Activated naive CD8-positive, alpha-beta T cell (primary cell): ENCODE data around the gene S100A9.
A peak's percentile ranks its signal among the peaks of the same experiment; 100 is the strongest.
"Not testable (repeated sequence)": the region's sequence is repeated elsewhere in the genome, so short reads cannot be mapped to it uniquely, and the experiment has no call there.

Experiments
- H3K27ac Mint-ChIP-seq: one replicate; pipeline ENCODE4 v1.8.0; 2021; ENCODE audit warnings: mixed read lengths
- H3K27me3 Mint-ChIP-seq: one replicate; pipeline ENCODE4 v1.8.0; 2021; ENCODE audit warnings: mixed read lengths
- H3K36me3 Mint-ChIP-seq: one replicate; pipeline ENCODE4 v1.8.0; 2021; ENCODE audit warnings: mixed read lengths
- H3K4me1 Mint-ChIP-seq: one replicate; pipeline ENCODE4 v1.8.0; 2021; ENCODE audit warnings: low read depth, mixed read lengths
- H3K4me3 Mint-ChIP-seq: one replicate; pipeline ENCODE4 v1.8.0; 2021; ENCODE audit warnings: mild to moderate bottlenecking, mixed read lengths
- H3K9me3 Mint-ChIP-seq: one replicate; pipeline ENCODE4 v1.8.0; 2021; ENCODE audit warnings: low read depth, mixed read lengths

Gene S100A9

GRCh38 chr1:153340356-153340755 is 17.3 kb upstream of the S100A9 start:
- Mint-ChIP-seq H3K27ac (no peak overlapping the region), H3K4me1 (peaks cover 57% of the 10 kb centered on the region), H3K27me3 (peaks cover 3% of the 10 kb centered on the region), H3K4me3 (no peak overlapping the region), H3K36me3 (no peaks in the 10 kb centered on the region), H3K9me3 (no peaks in the 10 kb centered on the region)

DNA sequence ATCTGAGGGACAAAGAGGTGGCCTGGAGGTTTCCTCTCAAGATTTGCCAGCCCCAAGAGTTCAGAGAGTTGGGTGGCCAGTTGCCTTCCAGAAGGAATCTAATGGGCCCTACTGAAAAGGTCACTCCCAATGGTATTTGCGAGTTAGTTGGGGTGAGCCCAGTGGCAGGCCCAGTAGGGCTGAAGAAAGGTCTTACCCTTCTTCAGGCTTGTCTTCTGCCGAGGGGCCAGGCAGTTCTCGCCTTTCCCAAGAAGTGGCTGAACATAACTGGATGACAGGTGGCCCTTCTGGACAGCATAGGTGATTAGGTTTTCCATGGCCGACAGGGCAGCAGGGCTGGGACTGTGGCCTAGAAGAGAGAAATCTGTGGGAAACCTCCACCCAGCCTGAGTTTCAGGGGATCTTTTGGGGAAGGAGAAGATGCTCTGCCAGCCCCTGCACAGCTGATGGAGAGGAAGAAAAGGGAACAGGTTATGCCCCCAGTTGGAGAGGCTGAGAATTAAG is 16.2 kb upstream of the S100A9 start:
- no peaks in the 10 kb centered on the region for H3K36me3 Mint-ChIP-seq
- no peak overlapping the region for H3K4me3 Mint-ChIP-seq

DNA sequence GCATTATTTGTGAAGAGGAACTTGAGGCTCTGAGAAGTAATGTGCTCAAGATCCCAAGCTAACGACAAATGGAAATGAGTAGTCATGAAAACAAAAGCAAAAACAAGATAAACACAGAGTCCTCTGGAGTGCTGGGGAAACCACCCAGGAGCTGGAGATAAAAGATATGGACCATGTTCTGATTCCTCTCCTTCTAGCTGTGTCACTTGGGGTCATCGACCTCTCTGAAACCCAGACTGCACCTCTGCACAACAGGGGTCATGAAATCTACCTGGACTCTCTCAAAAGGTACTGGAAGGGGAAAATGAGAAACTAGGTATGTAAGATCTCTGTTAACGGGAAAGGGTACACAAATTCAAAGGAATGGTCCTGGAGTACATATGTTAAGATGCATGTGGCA is 15.5 kb upstream of the S100A9 start:
- Mint-ChIP-seq H3K4me3 (no peak overlapping the region), H3K4me1 (peaks cover 69% of the 10 kb centered on the region), H3K27me3 (peaks cover 4% of the 10 kb centered on the region), H3K27ac (no peak overlapping the region), H3K9me3 (no peaks in the 10 kb centered on the region), H3K36me3 (no peaks in the 10 kb centered on the region)

More for the DNA sequence above, 16.2 kb upstream of the S100A9 start:
- no peaks in the 10 kb centered on the region for H3K9me3 Mint-ChIP-seq
- peaks cover 4% of the 10 kb centered on the region for H3K27me3 Mint-ChIP-seq
- peaks cover 68% of the 10 kb centered on the region for H3K4me1 Mint-ChIP-seq
- no peak overlapping the region for H3K27ac Mint-ChIP-seq

- Mint-ChIP-seq H3K4me3 (no peak overlapping the region), H3K27ac (no peak overlapping the region), H3K36me3 (no peaks in the 10 kb centered on the region), H3K9me3 (no peaks in the 10 kb centered on the region), H3K4me1 (peaks cover 69% of the 10 kb centered on the region), H3K27me3 (peaks cover 7% of the 10 kb centered on the region)
Measured at GRCh38 chr1:153343040-153343681, 14.5 kb upstream of the S100A9 start.

GRCh38 chr1:153343811-153344717 is 13.6 kb upstream of the S100A9 start:
- Mint-ChIP-seq H3K36me3 (no peaks in the 10 kb centered on the region), H3K4me1 (peaks cover 63% of the 10 kb centered on the region), H3K4me3 (peak overlapping the region; percentile 24), H3K27me3 (peaks cover 7% of the 10 kb centered on the region), H3K27ac (peak overlapping the region; percentile 13), H3K9me3 (no peaks in the 10 kb centered on the region)

GRCh38 chr1:153344718-153345025 is 13.0 kb upstream of the S100A9 start:
- Mint-ChIP-seq H3K27me3 (peaks cover 7% of the 10 kb centered on the region), H3K27ac (no peak overlapping the region), H3K36me3 (no peaks in the 10 kb centered on the region), H3K4me3 (no peak overlapping the region), H3K9me3 (no peaks in the 10 kb centered on the region), H3K4me1 (peaks cover 57% of the 10 kb centered on the region)

DNA sequence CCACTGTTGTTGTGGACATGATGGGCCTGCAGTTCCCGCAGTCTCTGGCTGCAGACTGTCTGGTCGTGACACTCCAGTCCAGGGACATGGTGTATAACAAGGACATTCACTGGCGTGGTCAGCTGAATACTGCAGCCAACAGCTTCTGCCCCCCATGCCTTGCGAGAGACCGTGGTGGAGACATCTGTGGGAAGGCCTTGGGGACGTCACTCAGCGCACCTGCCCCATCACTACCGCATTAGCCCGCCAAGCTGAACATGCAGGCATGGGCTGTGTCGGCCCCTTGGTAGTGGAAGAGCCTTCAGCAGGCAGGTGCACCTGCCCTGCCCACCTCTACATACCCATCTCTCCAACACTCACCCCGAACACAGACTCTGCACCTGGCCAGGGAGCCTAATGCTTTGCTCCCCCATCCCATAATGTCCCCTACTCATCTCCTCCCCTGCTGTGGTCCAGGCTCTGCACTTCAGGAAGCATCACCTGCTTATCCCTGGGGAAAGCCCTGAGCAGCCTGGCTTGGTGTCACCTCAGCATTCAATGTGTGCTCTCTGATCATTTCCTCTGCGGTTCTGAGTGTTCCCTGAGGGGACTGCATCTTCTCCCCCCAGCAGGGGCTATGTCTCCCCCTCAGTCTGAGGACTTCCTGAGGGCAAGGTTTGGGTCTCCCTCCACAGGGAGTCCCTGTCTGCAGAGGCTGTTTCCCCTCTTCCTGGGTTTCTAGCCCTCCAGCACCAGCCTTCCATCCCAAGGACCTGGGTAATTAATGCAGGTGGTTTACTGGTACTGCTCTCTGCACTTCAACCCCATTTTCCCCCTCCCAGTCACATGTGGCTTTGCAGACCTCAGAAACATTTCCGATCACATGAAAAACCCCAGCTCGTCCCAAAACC is 12.2 kb upstream of the S100A9 start:
- H3K9me3 Mint-ChIP-seq = no peaks in the 10 kb centered on the region
- H3K4me3 Mint-ChIP-seq = peak overlapping the region; percentile 30
- peaks cover 50% of the 10 kb centered on the region for H3K4me1 Mint-ChIP-seq
- H3K27me3 Mint-ChIP-seq = peaks cover 7% of the 10 kb centered on the region
- no peaks in the 10 kb centered on the region for H3K36me3 Mint-ChIP-seq
- H3K27ac Mint-ChIP-seq = no peak overlapping the region

DNA sequence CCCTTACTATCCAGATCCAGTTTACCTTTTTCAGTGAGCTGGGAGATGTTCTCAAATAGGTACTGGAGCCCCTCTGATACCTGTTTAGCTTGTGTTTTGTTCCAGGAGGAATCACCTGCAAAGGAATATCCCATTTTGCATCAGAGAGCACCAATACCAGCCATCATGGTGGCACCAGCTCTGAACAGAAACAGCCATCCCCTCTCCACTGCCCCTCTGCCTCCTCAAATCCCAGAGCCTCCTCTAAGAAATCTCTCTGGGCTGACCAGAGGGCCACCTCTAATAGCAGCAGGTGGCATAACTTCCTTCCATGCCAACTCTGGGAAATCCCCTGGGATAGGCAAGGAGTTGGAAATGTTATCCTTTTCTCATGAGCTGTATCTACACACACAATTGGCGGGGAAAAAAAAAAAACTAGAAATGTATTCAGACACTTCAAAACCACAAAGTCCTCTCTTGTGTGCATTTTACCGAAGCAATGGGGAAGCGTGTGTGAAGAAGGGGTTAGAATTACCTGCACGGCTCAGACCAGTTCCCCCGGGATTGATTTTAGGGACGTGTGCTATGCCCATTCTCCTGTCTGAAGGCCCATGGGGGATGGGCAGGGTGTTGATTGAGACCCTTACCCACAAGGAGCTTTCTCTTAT is 11.5 kb upstream of the S100A9 start:
- Mint-ChIP-seq H3K4me1 (peaks cover 43% of the 10 kb centered on the region), H3K27ac (no peak overlapping the region), H3K36me3 (no peaks in the 10 kb centered on the region), H3K9me3 (no peaks in the 10 kb centered on the region), H3K27me3 (peaks cover 7% of the 10 kb centered on the region), H3K4me3 (peak overlapping the region; percentile 30)

DNA sequence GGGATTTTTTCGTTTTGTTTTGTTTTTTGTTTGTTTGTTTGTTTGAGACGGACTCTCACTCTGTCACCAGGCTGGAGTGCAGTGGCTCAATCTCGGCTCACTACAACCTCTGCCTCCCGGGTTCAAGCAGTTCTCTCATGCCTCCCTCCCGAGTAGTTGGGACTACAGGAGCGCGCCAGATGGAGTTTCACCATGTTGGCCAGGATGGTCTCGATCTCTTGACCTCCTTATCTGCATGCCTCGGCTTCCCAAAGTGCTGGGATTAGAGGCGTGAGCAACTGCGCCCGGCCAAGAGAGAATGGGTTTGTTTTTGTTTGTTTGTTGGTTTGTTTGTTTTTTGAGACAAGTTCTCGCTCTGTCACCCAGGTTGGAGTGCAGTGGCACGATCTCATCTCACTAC is 10.6 kb upstream of the S100A9 start:
- not testable (repeated sequence) for H3K27me3 Mint-ChIP-seq

DNA sequence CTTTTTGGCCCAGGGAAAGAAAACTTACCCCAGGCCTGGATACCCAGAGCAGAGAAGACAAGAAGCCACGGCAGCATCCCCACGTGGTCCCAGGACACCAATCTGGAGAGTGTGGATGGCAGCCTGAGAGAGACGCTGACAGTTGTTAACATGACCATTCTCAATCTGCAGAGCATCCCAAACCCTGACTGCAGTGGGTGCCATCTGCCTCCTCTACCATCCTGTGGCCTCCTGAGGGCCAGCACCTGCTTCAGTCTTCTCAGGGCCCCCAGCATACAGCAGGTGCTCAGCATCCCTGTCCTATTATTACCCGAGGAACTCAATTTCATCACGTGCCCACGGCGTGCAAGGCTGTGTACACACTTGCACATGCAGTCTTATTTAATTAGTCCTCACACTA is 9.8 kb upstream of the S100A9 start:
- no peaks in the 10 kb centered on the region for H3K36me3 Mint-ChIP-seq
- H3K4me3 Mint-ChIP-seq = no peak overlapping the region
- no peak overlapping the region for H3K27ac Mint-ChIP-seq
- peaks cover 7% of the 10 kb centered on the region for H3K27me3 Mint-ChIP-seq
- H3K9me3 Mint-ChIP-seq = no peaks in the 10 kb centered on the region
- H3K4me1 Mint-ChIP-seq = peaks cover 40% of the 10 kb centered on the region

More for the DNA sequence above, 10.6 kb upstream of the S100A9 start:
- not testable (repeated sequence) for H3K27ac Mint-ChIP-seq, H3K4me3 Mint-ChIP-seq, H3K36me3 Mint-ChIP-seq, H3K9me3 Mint-ChIP-seq
- H3K4me1 Mint-ChIP-seq = peaks cover 43% of the 10 kb centered on the region

GRCh38 chr1:153348511-153349362 is 8.9 kb upstream of the S100A9 start, which contains the start of gene PGLYRP4:
Gene PGLYRP4 (minus strand): TSS chr1:153348841. CDS start chr1:153347932, 909 bp downstream.
- H3K36me3 Mint-ChIP-seq = no peaks in the 10 kb centered on the region
- H3K9me3 Mint-ChIP-seq = no peaks in the 10 kb centered on the region
- no peak within 1 kb of the TSS for H3K27ac Mint-ChIP-seq
- H3K4me3 Mint-ChIP-seq = no peak within 1 kb of the TSS
- peaks cover 4% of the 10 kb centered on the region for H3K27me3 Mint-ChIP-seq
- peaks cover 32% of the 10 kb centered on the region for H3K4me1 Mint-ChIP-seq

GRCh38 chr1:153349363-153350320 is 8.0 kb upstream of the S100A9 start:
- Mint-ChIP-seq H3K27ac (no peak overlapping the region), H3K4me1 (peaks cover 24% of the 10 kb centered on the region), H3K36me3 (no peaks in the 10 kb centered on the region), H3K9me3 (no peaks in the 10 kb centered on the region), H3K4me3 (no peak overlapping the region), H3K27me3 (peaks cover 4% of the 10 kb centered on the region)
